GM18951 (cell line): Measurements from ENCODE around the gene FLNB.

Source experiments
- POLR2A ChIP-seq: IDR thresholded peaks from 4 replicates; pipeline ENCODE4 v1.6.1; 2011; ENCODE audit warnings: mild to moderate bottlenecking; ENCODE audit not compliant: insufficient read length, insufficient read depth; ENCODE audit errors: extremely low read depth
- in situ Hi-C: fragments of 300-500 bp; cut with MboI; formaldehyde crosslinking; loops from one replicate; pipeline ENCODE4 v1.12.0; 2022; ENCODE audit warnings: low sequenced_read_pairs, mixed read lengths, inconsistent platforms; ENCODE audit not compliant: unreplicated experiment

Gene FLNB

DNA sequence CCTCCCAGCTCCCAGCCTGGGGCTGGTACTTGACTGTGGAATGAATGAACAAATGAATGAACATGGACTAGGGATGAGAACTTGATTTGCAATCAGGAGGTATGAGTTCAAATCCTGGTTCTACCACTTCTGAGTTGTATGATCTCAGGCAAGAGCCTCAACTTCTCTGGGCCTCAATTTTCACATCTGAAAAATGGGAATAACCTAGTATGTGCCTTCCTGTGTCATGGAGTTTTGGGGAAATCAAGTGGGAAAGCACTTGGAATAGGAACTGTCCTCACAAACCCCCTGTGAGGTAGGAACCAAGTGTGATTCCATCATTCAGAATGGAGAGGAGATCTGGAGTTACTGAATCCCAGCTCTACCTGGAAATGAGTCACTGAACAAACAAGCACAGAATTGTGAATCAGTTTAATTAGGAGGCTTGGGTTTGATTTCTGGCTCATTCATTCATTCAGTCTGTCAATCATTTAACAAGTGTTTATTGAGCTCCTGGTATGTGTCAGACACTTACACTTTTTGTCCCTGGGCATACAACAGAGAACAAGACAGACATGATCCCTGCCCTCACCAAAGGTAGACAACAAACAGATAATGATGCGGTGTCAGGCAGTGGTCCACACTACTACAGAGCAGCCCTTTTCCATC is 172.8 kb downstream of the FLNB start:
- in situ Hi-C loops = loop anchor here (5.0 to 25.0 kb wide), 2 partner anchors 121 to 356 kb away; partner anchors contain the start of gene ACOX2
- TF ChIP-seq POLR2A = no peak

DNA sequence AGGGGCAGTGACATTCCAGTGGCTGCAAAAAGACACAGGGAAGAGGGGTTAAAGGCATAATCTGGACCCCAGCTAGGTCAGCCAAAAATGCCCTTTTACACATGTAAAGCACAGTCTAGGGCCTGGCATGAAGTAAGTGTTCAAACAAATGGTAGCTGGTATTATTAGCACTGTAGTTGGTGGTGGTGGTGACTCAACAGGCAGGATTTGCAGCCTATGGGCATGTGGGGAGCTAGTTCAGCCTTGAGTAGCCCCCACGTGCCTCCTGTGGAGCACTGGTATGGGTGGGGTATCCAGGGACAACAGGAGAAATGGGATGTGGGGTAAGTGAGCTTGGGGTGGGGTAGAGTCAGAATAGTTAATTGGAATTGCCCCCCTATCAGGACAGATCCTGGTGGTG is 175.0 kb downstream of the FLNB start:
- in situ Hi-C loops = loop anchor here (5.0 to 25.0 kb wide), 2 partner anchors 119 to 354 kb away; partner anchors contain the start of gene ACOX2
- TF ChIP-seq POLR2A = no peak

DNA sequence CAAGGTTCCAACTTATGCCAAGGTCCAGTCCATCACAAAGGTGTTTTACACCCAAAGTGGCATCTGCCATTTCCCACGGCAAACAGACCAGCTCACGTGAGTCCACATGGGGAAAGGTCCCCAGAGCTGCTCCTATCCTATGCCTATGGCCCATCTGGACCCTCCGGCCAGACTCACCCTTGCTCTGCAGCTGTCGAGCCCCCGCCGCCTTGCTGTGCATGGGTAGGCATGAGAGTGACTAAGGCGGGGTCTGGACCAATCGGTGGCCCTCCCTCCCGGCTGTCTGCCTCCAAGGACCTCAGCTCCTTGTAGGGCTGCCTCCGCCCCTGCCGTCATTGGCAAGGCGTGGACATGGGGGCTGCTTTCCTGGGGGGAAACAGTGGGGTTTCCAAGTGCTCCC is 175.7 kb downstream of the FLNB start:
- no peak for TF ChIP-seq POLR2A
- in situ Hi-C loops = loop anchor here (5.0 to 25.0 kb wide), 2 partner anchors 118 to 353 kb away; partner anchors contain the start of gene ACOX2

DNA sequence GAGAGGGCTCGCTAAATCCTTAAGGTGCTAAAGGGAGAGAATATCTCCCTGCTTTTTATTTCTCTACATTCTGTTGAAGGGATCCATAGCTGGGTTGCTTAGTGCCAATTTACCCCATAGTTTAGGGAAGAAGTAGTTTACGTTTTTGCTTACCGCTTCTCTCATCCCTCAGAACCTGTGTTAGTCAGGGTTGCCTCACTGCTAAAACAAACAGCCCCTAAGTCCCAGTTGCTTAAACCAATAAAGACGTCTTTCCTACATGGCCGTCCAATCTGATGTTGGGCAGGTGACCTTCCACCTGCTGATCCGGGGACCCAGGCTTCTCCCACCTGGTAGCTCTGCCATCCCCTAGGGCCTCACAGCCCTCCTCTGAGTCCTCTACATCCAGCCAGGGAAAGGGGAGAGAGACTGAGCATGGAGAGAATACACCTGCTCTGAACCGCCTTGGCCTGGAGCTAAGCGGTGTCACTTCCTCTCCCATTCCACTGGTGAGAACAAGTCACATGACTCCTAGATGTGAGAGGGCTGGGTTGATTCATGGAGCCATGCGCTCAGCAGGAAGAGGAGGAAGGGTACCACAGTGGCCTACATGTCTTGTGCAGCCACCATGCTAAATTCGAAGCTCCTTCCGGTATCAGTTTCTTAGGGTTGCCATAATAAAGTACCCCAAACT is 176.2 kb downstream of the FLNB start:
- no peak for TF ChIP-seq POLR2A
- in situ Hi-C loops = loop anchor here (5.0 to 25.0 kb wide), 2 partner anchors 118 to 353 kb away; partner anchors contain the start of gene ACOX2

DNA sequence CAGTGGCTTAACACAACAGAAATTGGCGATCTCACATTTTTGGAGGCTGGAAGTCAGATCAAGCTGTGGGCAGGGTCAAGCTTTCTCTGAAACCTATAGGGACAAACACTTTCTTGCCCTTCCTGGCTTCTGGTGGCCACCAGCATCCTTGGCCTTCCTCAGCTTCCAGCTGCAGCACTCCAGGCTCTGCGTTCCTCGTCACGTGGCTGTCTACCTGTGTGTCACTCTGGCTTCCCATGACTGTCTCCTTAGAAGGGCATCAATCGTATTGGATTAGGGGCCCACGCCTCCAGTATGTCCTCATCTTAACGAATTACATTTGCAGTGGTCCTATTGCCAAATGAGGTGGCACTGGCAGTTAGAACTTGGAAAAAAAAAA is 176.7 kb downstream of the FLNB start:
- in situ Hi-C loops = loop anchor here (5.0 to 25.0 kb wide), 2 partner anchors 117 to 352 kb away; partner anchors contain the start of gene ACOX2
- TF ChIP-seq POLR2A = no peak

DNA sequence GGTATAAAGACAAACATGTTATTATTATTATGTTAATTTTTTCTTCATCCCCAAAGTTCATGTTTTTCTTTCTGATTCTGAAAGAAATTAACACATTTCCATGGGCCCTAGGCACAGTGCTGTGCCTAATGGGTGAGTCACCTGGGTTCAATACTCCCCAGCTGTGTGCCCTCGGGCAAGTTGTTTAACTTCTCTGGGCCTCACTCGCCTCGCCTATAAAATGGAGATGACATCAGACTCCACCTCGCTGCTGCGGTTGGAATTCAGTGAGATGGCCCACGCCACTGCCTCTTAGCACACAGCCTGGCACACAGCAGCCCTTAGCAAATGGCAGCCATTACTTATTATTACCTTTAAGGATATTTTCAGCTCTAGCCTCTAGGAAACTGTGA is 179.9 kb downstream of the FLNB start:
- TF ChIP-seq POLR2A = no peak
- in situ Hi-C loops = loop anchor here (25.0 kb wide), 1 partner anchor 349 kb away; the partner anchor contains the start of gene ACOX2

DNA sequence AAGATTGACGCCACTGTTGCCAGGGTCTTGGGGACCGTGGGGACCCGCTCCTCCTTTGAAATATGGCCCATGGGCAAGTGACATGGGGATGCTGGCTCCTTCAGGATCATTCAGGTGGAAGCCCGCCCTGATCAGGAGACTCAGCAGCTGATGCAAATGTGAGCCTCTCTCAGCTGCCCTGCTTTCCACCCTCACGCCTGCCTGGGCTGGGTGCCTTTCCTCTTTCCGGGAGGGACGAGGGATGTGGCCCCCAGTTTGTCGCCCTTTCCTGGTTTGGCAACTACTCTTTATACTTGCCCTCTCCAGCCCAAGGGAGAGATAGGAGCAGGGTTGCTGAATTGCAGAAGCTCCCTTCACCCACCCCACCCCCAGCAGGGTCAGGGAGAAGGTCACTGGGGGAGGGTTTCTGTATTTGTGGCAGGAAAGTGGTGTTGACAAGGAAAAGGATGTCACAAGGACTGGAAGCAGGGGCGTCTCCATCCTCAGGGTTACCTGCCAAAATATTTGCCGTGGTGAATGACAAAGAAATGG is 180.8 kb downstream of the FLNB start:
- in situ Hi-C loops = loop anchor here (25.0 kb wide), 1 partner anchor 348 kb away; the partner anchor contains the start of gene ACOX2
- no peak for TF ChIP-seq POLR2A

DNA sequence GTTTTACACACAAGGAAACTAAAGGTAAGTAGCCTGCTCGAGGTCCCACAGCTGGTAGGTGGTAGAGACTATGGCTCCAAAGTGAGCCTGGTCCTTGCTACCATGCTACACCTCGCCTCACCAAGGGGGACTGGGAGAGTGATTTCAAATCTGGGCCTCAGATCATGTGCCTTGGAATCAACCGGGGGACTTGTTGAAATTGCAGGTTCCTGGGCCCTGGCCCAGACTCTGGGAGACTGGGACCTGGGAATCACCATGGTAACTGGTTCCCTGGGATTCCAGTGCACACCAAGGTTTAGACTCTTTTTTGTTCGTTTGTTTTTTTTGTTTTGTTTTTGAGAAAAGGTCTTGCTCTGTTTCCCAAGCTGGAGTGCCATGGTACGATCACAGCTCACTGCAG is 181.5 kb downstream of the FLNB start:
- in situ Hi-C loops = loop anchor here (25.0 kb wide), 1 partner anchor 348 kb away; the partner anchor contains the start of gene ACOX2
- no peak for TF ChIP-seq POLR2A

DNA sequence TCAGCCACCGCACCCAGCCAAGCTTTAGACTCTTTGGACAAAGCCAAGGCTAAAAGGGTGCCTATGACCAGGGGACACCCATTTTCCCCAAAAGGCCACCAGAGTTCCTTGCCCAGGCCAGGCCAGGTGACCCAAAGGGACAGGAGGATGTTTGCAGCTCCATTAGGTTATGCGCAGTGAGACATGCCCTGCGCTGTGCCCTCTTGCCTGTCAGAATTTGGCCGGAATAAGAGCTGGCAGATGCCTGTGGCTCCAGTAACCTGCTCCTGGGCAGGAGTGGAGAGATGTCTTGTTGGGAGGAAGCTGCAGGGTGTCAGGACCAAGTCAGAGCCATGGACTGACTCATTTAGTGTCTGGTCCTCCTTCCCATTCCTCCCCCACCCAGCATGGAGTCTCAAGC is 182.1 kb downstream of the FLNB start:
- in situ Hi-C loops = loop anchor here (25.0 kb wide), 1 partner anchor 347 kb away; the partner anchor contains the start of gene ACOX2
- no peak for TF ChIP-seq POLR2A

DNA sequence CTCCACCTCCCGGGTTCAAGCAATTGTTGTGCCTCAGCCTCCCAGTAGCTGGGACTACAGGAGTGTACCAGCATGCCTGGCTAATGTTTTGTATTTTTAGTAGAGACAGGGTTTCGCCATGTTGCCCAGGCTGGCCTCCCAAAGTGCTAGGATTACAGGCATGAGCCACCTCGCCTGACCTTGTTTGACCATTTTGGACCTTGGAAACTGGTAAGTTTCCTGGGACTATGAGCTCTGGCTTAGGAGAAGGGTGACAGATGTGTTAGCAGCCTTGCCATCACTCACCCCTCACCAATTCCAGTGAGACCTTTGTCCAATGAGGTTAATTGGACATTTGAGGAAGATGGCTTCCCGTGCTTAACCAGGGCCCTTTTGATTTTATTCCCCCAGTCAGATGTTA is 182.7 kb downstream of the FLNB start:
- in situ Hi-C loops = loop anchor here (25.0 kb wide), 1 partner anchor 346 kb away; the partner anchor contains the start of gene ACOX2

DNA sequence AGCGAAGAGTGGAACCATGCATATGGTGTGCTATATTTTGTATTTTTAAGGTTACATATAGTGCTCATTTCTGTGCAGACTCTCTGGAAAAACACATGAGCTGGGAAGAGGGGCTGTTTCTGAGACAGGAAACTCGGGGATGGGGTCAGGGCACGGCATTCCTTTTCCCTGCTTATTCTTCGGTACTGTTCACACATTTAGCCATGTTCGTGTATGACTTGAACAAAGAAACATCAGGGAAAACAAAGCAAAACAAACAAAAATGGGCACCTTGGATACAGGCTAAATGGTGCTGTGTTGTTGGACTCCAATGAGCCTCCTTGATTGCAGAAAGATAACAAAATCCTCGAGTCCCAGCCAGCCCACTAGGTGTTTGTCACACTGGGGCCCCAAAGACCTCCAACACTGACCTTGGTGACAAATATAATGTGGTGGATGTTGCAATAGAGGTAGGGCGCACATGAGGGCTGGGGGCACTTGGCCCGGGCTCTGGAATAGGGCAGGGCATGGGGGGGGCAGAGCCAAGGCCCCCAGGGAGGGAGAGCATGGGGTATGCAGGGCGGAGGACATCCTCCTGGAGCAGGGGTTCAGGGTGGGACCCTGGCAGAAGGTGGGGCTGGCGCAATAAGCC is 183.3 kb downstream of the FLNB start:
- in situ Hi-C loops = loop anchor here (25.0 kb wide), 1 partner anchor 346 kb away; the partner anchor contains the start of gene ACOX2

More for the DNA sequence above, 182.7 kb downstream of the FLNB start:
- no peak for TF ChIP-seq POLR2A

DNA sequence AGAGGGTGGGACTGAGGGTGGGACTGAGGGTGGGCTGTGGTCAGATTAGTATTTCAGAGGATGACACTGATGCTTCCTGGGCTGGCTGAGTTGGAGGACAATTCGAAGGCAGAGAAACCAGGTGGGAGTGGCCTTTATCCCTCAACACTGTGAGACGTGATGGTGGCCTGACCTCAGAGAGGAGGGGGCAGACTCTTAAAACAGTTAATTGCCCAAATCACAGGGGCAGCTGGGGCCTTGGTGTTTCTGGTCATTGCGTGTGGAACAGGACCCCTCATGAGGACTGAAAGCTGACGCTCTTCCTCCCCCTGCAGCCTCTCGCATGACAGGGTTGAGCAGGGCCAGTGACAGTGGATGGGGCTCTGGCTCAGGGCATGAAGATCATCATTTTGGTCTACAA is 183.8 kb downstream of the FLNB start:
- in situ Hi-C loops = loop anchor here (25.0 kb wide), 1 partner anchor 345 kb away; the partner anchor contains the start of gene ACOX2
- no peak for TF ChIP-seq POLR2A

More for the DNA sequence above, 183.3 kb downstream of the FLNB start:
- no peak for TF ChIP-seq POLR2A
